ENCODE measurements around the gene RPL7L1. TPM values are rescaled to one million over a fixed set of nuclear protein-coding genes. Genes with fewer than 3 reads are reported as not detected.
A peak's percentile ranks its signal among the peaks of the same experiment; 100 is the strongest.

The RPL7L1 gene
- 64.5 TPM for total RNA-seq
- long read RNA-seq, full-length matches to known transcripts: 22 of 57 reads
- long read RNA-seq, partial matches to known transcripts: 17 of 57 reads
- long read RNA-seq, other reads (novel, unspliced or antisense): 18 of 57 reads

DNA sequence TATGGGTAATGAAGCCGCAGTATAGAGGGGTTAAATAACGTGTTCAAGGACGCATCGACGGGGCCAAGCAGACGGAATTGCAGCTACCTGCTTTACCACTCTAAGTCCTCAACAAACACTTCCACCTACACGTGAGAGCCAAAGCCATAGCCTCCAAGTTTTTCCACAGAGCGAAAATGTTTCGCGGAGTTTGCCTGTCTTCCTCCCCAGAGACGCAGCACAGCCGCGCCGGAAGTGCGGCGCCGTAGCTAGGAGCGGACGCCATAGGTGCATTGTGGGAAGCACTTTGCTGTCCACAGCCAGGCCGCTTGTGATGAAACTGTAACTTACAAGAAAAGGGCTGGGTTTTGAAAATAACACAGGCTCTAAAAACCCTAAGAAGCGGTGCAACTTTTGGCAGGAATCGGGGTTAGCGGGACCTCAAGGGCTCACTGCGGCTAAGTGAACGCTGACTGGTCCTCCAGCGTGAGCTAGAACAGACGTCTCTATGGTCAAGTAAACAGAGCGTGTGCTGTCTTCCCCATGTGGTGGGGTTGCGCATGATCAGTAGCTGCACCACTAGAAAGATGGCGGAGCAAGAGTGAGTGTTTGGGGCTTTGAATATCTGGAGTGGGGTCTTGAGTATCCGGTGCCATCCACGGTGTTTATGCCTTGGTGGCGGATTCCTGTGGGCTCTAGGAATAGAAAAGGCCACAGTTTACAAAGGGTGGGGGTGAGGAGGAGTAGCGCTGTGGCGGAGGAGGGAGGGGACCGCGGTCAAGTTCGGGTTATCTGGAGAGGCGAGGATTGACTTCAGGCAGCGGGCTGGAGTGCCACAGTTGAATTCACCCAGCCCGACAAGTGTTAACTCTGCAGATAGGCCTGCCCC, at the start of gene RPL7L1:
Gene RPL7L1 (plus strand): TSS at position 245 of the 868 bp plus-strand sequence. CDS start 295 bp downstream, at position 540.
- intact Hi-C loops (cut with DNase I): no loop called here
- DNase-seq (peak; percentile 85), ATAC-seq (peak; percentile 97 to 99)
- TF ChIP-seq, protein P1, sequence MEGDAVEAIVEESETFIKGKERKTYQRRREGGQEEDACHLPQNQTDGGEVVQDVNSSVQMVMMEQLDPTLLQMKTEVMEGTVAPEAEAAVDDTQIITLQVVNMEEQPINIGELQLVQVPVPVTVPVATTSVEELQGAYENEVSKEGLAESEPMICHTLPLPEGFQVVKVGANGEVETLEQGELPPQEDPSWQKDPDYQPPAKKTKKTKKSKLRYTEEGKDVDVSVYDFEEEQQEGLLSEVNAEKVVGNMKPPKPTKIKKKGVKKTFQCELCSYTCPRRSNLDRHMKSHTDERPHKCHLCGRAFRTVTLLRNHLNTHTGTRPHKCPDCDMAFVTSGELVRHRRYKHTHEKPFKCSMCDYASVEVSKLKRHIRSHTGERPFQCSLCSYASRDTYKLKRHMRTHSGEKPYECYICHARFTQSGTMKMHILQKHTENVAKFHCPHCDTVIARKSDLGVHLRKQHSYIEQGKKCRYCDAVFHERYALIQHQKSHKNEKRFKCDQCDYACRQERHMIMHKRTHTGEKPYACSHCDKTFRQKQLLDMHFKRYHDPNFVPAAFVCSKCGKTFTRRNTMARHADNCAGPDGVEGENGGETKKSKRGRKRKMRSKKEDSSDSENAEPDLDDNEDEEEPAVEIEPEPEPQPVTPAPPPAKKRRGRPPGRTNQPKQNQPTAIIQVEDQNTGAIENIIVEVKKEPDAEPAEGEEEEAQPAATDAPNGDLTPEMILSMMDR (IDR thresholded peaks at IDR 0.05): no peak
- H3K27me3 ChIP-seq (ENCODE audit: low read depth): no peaks in the 10 kb centered on the region
- H3K27ac ChIP-seq: peak within 1 kb of the TSS; percentile 88
- no peaks in the 10 kb centered on the region for H3K9me3 ChIP-seq
- peaks cover 36% of the 10 kb centered on the region for H3K36me3 ChIP-seq
- H3K4me3 ChIP-seq: peak within 1 kb of the TSS; percentile 75
- H3K4me1 ChIP-seq: peaks cover 20% of the 10 kb centered on the region

DNA sequence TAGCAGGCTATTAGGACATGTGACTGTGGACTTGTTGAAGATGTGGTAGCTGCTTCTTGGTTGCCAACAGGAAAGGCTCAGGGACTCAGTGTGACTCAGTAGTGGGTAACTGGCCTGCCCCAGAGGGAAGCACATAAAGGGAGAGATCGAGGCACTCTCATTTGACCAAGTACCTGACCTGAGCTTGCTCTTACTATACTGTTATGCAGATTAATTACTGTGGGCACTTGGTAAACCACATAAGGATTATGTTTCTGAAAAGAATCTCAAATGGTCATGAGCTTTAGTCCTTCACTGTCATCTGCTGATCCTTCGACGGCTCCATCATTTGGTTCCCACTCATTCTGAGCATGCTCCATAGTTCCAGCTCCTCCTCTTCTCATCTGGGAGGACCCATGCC, 48.2 kb upstream of the RPL7L1 start:
- Histone ChIP-seq H3K9me3 (no peaks in the 10 kb centered on the region), H3K4me3 (no peak overlapping the region), H3K27ac (no peak overlapping the region), H3K27me3 (ENCODE audit: low read depth) (no peaks in the 10 kb centered on the region), H3K4me1 (peaks cover 7% of the 10 kb centered on the region), H3K36me3 (peaks cover 69% of the 10 kb centered on the region)
- intact Hi-C loops (cut with DNase I): no loop called here
- ATAC-seq (no peak), DNase-seq (no peak)
- TF ChIP-seq, protein P1 (IDR thresholded peaks at IDR 0.05): no peak

DNA sequence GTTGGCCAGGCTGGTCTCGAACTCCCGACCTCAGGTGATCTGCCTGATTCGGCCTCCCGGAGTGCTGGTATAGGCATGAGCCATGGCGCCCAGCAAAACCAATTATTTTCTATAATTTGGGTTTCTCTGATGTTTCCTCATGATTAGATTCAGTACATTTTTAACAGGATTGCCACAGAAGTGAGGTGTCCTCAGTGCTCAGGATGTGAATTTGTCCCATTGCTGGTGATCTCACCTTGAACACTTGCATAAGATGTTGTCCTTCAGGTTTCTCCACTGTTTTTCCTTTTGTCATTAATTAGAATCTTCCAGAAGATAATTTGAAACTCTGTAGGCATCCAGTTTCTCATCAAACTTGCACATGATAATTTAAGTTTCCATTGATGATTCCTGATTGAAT, 45.4 kb upstream of the RPL7L1 start:
- Histone ChIP-seq H3K4me1 (peaks cover 7% of the 10 kb centered on the region), H3K36me3 (peaks cover 55% of the 10 kb centered on the region), H3K4me3 (no peak overlapping the region), H3K27ac (no peak overlapping the region), H3K27me3 (ENCODE audit: low read depth) (no peaks in the 10 kb centered on the region), H3K9me3 (no peaks in the 10 kb centered on the region)
- intact Hi-C loops (cut with DNase I): no loop called here
- TF ChIP-seq, protein P1 (IDR thresholded peaks at IDR 0.05): no peak
- ATAC-seq (no peak), DNase-seq (no peak)

DNA sequence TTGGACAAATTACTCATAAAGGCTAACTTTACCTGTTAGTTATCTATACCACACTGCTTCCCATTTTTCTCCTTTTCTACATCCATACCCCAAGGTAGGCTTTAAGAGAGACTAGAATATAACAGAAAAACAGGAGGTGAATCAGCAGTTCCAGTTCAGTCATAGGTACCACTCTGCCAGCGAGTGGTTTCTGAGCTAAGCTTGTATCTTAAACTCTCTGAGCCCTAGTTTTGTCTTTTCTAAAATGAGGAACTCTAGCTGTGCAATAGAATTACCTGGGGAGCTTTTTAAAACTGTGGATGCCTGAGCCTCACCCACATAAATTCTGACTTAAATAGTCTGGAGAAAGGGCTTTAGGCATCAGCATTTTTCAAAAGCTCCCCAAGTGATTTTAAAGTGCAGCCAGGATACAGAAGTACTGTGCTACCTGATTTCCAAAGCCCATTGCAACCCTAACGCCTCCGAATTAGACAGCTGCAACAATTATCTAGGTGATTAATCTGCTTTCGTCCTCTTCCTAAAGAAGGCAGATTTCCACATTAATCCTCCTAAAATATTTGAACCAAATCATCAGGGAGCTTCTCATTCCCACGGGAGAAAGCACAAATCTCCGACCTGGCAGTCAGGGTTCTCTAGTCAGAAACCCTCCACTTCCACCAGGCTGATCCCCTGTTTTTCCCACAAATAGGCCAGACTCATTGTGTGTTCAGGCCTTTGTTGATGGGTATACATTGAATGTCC, 37.4 kb upstream of the RPL7L1 start:
- no peaks in the 10 kb centered on the region for H3K9me3 ChIP-seq
- DNase-seq (no peak), ATAC-seq (no peak)
- peaks cover 26% of the 10 kb centered on the region for H3K36me3 ChIP-seq
- TF ChIP-seq, protein P1 (IDR thresholded peaks at IDR 0.05): no peak
- intact Hi-C loops (cut with DNase I): no loop called here
- H3K27me3 ChIP-seq (ENCODE audit: low read depth): no peaks in the 10 kb centered on the region
- no peak overlapping the region for H3K27ac ChIP-seq
- H3K4me3 ChIP-seq: no peak overlapping the region
- H3K4me1 ChIP-seq: no peaks in the 10 kb centered on the region

DNA sequence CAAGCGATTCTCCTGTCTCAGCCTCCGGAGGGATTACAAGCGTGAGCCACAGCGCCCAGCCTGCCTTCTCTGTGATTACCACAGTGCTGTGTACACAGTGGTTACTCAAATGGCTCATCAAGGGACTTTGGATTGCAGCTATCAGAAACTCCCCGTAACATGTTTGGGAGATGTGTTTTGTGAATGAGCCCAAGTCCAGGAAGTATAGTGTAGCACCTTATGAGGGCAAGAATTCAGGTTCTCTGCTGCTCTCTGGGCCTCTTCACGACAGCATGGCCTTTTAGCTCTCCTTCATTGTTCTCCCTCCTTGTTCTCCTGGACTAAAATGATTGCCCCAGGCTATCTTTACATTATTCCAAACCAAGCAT, 34.1 kb upstream of the RPL7L1 start:
- Histone ChIP-seq H3K4me3 (no peak overlapping the region), H3K27me3 (ENCODE audit: low read depth) (no peaks in the 10 kb centered on the region), H3K9me3 (no peaks in the 10 kb centered on the region), H3K4me1 (no peaks in the 10 kb centered on the region), H3K27ac (no peak overlapping the region), H3K36me3 (peaks cover 17% of the 10 kb centered on the region)
- ATAC-seq (no peak), DNase-seq (no peak)
- TF ChIP-seq, protein P1 (IDR thresholded peaks at IDR 0.05): no peak
- intact Hi-C loops (cut with DNase I): no loop called here

All from lower lobe of right lung (tissue), 2 donors.